ENCODE results near the gene SDK2. TPM values are rescaled to one million over a fixed set of nuclear protein-coding genes. Genes with fewer than 3 reads are reported as not detected.

SDK2 gene
- total and polyA plus RNA-seq, 2 of the 8 experiments (the other 6 are each of a cell fraction or from before 2014, with no cell fraction given) = 3.9 to 4.1 TPM

GRCh38 chr17:73386561-73386960 is 257.7 kb downstream of the SDK2 start (continued):
- TF ChIP-seq CTCF (IDR thresholded peaks at IDR 0.05; ENCODE audit: control extremely low read depth in 1 of 3, insufficient read depth in 1 of 3, low read depth in 1 of 3, low read length in 3 of 3) (no peak), SUZ12 (IDR thresholded peaks at IDR 0.05; ENCODE audit: low read length) (no peak), RFX5 (IDR thresholded peaks at IDR 0.05; ENCODE audit: borderline replicate concordance, low read depth, low read length) (no peak), KDM1A (IDR thresholded peaks at IDR 0.05; ENCODE audit: borderline replicate concordance, low read length) (no peak)
